Astrocyte (in vitro differentiated cells and primary cell): ENCODE results near the gene ADARB2.

Experiments used
- CTCF ChIP-seq: IDR thresholded peaks from 2 replicates; pipeline ENCODE4 v1.5.1; 2011; ENCODE audit warnings: low read depth, mild to moderate bottlenecking, inconsistent platforms, low read length, moderate library complexity; ENCODE audit not compliant: insufficient read depth
- EZH2 ChIP-seq: IDR thresholded peaks from 2 replicates; pipeline ENCODE4 v1.6.1; 2012; ENCODE audit warnings: mild to moderate bottlenecking, low read length, inconsistent platforms; ENCODE audit not compliant: insufficient read depth

DNA sequence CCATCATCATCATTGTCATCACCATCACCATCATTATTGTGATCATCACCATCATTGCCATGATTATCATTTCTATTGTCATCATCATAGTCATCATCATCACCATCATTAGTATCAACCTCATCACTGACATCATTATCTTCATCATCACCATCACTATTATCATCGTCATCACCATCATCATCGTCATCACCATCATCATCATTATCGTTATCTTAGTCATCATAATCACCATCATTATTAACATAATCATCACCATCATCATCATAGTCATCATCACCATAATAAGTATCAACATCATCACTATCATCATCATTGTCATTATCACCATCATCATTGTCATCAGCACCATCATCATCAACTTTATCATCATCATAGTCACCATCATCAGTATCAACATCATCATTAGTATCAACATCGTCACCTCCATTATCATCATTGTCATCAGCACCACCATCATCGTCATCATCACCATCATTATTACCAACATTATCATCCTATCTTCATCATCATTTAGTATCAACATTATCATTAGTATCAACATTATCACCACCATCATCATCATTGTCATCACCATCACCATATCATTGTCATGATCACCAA lies 241.3 kb downstream of the ADARB2 start:
- TF ChIP-seq CTCF (no peak), EZH2 (no peak)
